Dedifferentiated amniotic fluid mesenchymal stem cell (primary cell): ENCODE results near the gene TM9SF4.
A peak's percentile ranks its signal among the peaks of the same experiment; 100 is the strongest.

Source experiments
- DNase-seq: peaks from one replicate; pipeline ENCODE4 v3.0.0-alpha.2; 2016; ENCODE audit errors: extremely low spot score

TM9SF4 gene

DNA sequence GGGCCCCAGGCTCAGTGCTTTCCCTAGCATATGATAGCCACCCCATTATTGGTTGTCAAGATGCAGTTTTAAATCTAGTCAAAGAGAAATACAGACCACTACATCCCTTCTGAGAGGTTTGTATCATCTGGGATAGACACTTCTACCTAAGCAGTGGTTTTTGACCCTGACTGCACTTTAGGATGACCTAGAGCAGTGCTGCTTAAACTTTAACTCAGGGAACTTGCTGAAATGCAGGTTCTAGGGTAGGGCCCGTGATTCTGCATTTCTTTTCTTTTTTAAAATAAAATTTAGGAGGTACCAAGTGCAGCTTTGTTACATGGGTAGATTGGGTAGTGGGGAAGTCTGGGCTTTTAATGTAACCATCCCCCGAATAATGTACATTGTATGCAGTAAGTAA, 18.7 kb downstream of the TM9SF4 start:
- no peak for DNase-seq

- no peak for DNase-seq
Measured at GRCh38 chr20:32129863-32130262, 20.3 kb downstream of the TM9SF4 start.

GRCh38 chr20:32130352-32130751, 20.8 kb downstream of the TM9SF4 start:
- no peak for DNase-seq

DNA sequence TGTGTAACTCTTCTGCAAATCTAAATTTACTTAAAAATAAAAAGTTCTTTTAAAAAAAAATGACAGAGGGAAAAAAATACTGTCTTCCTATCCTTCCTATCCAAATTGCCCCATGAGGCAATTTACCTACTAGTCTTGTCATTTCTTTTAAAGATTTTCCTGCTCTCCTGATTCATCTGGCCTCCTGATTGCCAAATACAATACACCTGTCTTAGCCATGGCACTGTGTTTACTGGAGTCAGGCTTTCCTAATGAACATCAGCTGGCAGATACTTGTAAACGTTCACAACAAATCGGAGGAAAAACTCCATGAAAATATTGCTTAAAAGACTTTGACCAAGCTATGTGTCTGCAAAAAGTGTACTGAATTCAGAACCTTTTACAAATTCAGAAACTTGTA, 21.5 kb downstream of the TM9SF4 start:
- DNase-seq = no peak

- DNase-seq = no peak
Measured at GRCh38 chr20:32132911-32133549, 23.5 kb downstream of the TM9SF4 start.

DNA sequence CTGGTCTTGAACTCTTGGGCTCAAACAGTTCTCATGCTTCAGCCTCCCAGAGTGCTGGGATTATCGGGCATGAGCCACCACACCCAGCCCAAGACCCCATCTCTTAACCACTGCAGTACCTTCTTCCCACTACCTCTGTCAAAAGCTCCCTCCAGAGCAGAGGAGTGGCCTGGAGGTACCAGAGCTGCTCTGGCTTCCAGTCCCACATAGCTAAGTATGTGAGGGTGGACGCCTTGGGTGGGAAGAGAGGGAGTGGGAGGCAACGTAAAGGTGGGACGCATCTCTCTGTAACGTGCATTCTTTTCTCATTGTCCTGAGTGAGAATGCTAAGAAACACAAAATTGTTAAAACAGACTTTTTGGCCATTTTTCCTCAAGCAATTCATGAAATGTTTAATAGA, 24.5 kb downstream of the TM9SF4 start:
- no peak for DNase-seq

GRCh38 chr20:32135983-32136515, 26.5 kb downstream of the TM9SF4 start:
- no peak for DNase-seq

DNA sequence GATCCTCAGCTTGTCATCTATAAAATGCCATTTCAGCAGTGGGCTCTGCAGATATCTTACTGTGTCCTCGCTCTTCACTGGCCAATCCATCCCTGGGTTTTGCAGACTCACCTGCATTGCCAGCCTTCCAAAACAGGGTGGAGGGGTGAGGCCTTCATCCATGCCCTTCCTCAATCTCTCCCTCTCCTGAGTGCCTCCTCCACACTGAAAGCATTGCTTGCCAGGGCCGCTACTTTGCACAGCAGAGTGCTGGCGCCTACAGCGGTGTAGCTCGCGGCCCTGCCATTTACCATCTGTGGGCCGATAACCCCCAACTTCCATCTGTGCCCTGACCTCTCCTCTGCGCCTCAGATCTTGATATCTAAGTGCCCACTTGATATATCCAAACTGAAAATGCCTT, 29.4 kb downstream of the TM9SF4 start:
- no peak for DNase-seq

GRCh38 chr20:32139947-32140346, 30.4 kb downstream of the TM9SF4 start:
- no peak for DNase-seq

GRCh38 chr20:32140603-32141002, 31.1 kb downstream of the TM9SF4 start:
- no peak for DNase-seq

- DNase-seq = no peak
Measured at GRCh38 chr20:32141465-32141980, 32.0 kb downstream of the TM9SF4 start.

GRCh38 chr20:32142088-32142487, 32.6 kb downstream of the TM9SF4 start:
- no peak for DNase-seq

- no peak for DNase-seq
Measured at GRCh38 chr20:32142991-32143390, 33.5 kb downstream of the TM9SF4 start.

- no peak for DNase-seq
Measured at GRCh38 chr20:32144898-32145662, 35.6 kb downstream of the TM9SF4 start.

GRCh38 chr20:32149566-32150170, 40.2 kb downstream of the TM9SF4 start:
- no peak for DNase-seq

DNA sequence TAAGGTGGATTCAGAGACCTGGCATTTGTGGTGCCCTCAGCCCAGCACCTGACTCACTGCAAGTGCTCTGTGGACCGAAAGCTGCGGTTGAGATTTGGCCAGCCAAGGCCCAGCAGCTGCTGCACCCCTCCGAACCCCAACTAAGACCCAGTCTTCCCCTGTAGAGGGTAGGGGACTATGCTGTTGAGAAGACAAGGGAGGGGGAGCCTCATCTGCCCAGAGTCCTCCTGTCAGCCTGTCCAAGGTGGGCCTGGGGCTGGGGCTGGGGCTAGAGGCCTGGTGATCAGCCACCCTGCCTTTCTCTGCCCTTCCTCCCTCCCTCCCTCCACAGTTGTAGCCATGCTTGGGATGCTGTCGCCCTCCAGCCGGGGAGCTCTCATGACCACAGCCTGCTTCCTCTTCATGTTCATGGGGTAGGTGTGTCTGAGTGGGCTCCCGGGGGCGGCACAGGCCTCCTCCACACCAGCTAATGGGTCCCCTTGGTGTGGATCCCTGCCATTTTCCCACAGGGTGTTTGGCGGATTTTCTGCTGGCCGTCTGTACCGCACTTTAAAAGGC, 40.9 kb downstream of the TM9SF4 start:
- no peak for DNase-seq

DNA sequence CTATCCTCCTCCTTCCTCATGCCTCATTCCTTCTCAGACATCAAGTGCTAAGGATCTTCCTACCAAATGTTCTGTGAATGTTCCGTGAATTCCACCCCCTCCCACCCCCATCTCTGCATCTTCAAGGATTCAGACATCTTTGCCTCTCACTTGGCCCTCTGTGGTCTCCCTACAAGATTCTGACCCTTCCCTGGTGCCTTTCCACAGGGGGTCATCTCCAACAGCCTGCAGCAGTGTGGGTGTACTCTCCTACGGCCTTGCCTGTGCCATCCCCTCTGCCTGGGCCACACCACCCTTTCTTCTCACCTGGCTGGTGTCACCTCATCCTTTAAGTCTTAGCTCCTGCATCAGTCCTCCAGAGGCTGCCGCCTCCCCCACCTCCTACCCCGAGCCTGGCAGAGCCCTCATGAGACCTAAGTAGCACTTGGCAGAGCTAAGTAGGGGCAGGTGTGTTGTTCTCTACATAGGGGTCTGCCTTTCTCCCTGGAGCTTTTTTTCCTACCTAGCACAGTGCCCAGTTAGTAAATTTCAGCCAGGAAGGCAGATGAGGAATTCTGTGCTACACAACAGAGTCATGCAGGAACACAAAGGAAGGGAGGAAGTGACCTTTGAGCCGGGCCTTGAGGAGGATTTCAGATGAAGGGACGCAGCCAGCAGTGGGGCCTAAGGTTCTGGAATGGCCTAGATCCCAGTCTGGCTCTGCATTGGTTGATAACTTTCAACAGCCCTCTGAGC, 43.1 kb downstream of the TM9SF4 start:
- DNase-seq = no peak

DNA sequence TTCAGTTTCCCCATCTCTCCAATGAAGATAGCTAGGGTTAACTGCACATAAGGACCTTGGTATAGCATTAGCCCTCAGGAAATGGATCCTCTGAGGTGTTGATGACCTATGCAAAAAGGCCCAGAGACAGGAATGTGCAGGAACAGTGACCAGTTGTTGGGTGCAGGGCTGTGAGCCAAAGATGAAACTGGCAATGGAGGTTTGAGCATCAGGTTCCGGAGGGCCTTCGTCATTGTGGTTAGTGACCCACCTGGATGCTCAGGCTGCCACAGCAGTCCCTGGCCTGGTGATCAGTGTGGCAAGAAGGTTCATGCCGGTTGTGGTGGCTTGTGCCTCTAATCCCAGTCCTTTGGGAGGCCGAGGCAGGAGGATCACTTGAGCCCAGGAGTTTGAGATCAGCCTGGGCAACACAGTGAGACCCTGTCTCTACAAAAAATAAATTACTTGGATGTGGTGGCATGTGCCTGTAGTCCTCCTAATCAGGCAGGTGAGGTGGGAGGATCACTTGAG, 43.7 kb downstream of the TM9SF4 start:
- DNase-seq = no peak

- no peak for DNase-seq
Measured at GRCh38 chr20:32153771-32154170, 44.3 kb downstream of the TM9SF4 start.

DNA sequence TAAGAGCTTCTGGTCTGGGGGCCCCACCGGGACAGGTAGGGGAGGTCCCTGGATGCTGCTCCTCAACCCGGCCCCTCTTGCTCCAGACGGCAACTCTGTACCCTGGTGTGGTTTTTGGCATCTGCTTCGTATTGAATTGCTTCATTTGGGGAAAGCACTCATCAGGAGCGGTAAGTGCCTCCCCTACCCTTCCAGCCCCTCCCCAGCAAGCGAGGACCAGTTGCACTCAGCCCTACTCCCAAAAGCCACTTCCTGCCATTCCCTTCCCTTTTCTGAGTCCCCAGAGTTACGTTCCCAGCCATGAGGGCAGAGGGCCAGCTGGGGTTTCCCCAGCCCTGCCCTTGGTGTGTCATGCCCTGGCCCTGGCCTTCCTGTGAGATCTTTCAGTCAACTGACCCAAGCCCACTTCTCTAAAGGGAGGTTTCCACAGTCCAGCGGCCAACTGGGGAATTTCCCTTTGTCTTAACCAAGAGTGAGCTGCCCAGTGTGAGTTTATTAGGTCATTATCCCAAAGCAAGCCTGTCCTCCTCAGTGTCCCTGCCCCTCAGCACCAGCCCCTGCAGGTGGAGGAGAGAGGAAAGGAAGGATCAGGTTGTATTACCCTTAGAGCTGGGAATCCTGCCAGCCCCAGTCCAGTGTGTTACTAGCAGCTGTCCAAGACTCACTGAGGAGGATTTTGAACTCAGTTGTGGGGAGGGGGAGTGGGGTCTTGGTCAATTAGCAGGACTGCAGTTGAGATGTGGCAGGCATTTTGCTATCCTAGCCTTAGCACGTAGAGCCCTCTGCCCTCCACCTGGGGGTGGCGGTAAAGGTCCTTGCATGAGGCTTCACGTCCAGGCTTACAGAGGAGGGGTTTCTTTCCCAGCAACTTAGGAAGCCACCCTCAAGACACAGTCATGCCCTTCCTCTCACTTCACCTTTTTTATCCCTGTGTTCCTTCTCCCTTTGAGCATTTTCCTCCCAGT, 45.8 kb downstream of the TM9SF4 start:
- DNase-seq = peak; percentile 31
